Measurements from ENCODE around the gene TRPV4. TPM values are rescaled to one million over a fixed set of nuclear protein-coding genes. Genes with fewer than 3 reads are reported as not detected.

Gene TRPV4
- total and polyA plus RNA-seq, 10 of the 15 experiments (the other 5 are each of a cell fraction or from before 2014, with no cell fraction given): not detected

GRCh38 chr12:109768901-109769670, 64.1 kb downstream of the TRPV4 start:
- FAIRE-seq (no peak), DNase-seq (ENCODE audit: low read depth, low spot score) (no peak), ATAC-seq (no peak)
- Histone ChIP-seq H3K27me3 (replicated peaks in 1 of 2; ENCODE audit: control insufficient read depth in 2 of 2, insufficient read depth in 2 of 2, low read length in 1 of 2) (no peaks in the 10 kb centered on the region), H3K4me3 (no peak overlapping the region), H3K36me3 (ENCODE audit: control insufficient read depth in 2 of 2, insufficient read depth in 2 of 2, low read length in 1 of 2) (no peaks in the 10 kb centered on the region), H2AFZ (ENCODE audit: control insufficient read depth, low read depth, low read length) (no peak overlapping the region), H3K4me2 (ENCODE audit: control insufficient read depth, insufficient read depth) (no peak overlapping the region), H3K27ac (ENCODE audit: control insufficient read depth, insufficient read depth) (no peak overlapping the region), H3K9me3 (replicated peaks; ENCODE audit: control insufficient read depth, insufficient read depth, low read length) (no peaks in the 10 kb centered on the region), H3K9ac (ENCODE audit: control insufficient read depth, insufficient read depth, low read length) (no peak overlapping the region), H3K4me1 (ENCODE audit: control insufficient read depth, insufficient read depth, low read length) (no peaks in the 10 kb centered on the region), H4K20me1 (ENCODE audit: control insufficient read depth, insufficient read depth) (no peaks in the 10 kb centered on the region), H3K79me2 (ENCODE audit: control insufficient read depth, insufficient read depth, low read length) (no peaks in the 10 kb centered on the region)
- intact Hi-C loops (cut with micrococcal nuclease; ENCODE audit: unreplicated experiment) (no loop called here), in situ Hi-C loops (cut with MboI) (no loop called here)
- ChIA-PET SMC1A (ENCODE audit: uncharacterized antibody, unreplicated experiment) (no interaction called here), POLR2A (no interaction called here), CTCF (no interaction called here), RAD21 (ENCODE audit: unreplicated experiment) (interaction anchor here (0.6 kb wide), 1 partner anchor 14 kb away, joined by 3 read pairs; no protein-coding TSS in a partner anchor)
- no TSS peak for BruUV-seq (replicated peaks)
- WGBS (ENCODE audit: insufficient coverage, insufficient replicate concordance, low lambda C conversion rate, missing lambda C conversion rate): 70% methylated on average over 38 of the region's 38 CpGs
- no peak for TF ChIP-seq POU2F2 (IDR thresholded peaks at IDR 0.05; ENCODE audit: borderline replicate concordance, low read depth, low read length)
- TF ChIP-seq HCFC1 (IDR thresholded peaks at IDR 0.05; ENCODE audit: low read length): no peak
- TF ChIP-seq NFYB (IDR thresholded peaks at IDR 0.05; ENCODE audit: insufficient read depth, low read depth, low read length): no peak
- TF ChIP-seq MEF2B (IDR thresholded peaks at IDR 0.05; ENCODE audit: partially characterized antibody, poor library complexity, severe bottlenecking): no peak
- no peak for TF ChIP-seq NFIC (IDR thresholded peaks at IDR 0.05; ENCODE audit: low read depth, low read length)
- TF ChIP-seq TCF12 (IDR thresholded peaks at IDR 0.05; ENCODE audit: low read depth, low read length): no peak
- no peak for TF ChIP-seq PBX3 (IDR thresholded peaks at IDR 0.05; ENCODE audit: insufficient replicate concordance, low read depth, low read length)
- TF ChIP-seq, protein P1, sequence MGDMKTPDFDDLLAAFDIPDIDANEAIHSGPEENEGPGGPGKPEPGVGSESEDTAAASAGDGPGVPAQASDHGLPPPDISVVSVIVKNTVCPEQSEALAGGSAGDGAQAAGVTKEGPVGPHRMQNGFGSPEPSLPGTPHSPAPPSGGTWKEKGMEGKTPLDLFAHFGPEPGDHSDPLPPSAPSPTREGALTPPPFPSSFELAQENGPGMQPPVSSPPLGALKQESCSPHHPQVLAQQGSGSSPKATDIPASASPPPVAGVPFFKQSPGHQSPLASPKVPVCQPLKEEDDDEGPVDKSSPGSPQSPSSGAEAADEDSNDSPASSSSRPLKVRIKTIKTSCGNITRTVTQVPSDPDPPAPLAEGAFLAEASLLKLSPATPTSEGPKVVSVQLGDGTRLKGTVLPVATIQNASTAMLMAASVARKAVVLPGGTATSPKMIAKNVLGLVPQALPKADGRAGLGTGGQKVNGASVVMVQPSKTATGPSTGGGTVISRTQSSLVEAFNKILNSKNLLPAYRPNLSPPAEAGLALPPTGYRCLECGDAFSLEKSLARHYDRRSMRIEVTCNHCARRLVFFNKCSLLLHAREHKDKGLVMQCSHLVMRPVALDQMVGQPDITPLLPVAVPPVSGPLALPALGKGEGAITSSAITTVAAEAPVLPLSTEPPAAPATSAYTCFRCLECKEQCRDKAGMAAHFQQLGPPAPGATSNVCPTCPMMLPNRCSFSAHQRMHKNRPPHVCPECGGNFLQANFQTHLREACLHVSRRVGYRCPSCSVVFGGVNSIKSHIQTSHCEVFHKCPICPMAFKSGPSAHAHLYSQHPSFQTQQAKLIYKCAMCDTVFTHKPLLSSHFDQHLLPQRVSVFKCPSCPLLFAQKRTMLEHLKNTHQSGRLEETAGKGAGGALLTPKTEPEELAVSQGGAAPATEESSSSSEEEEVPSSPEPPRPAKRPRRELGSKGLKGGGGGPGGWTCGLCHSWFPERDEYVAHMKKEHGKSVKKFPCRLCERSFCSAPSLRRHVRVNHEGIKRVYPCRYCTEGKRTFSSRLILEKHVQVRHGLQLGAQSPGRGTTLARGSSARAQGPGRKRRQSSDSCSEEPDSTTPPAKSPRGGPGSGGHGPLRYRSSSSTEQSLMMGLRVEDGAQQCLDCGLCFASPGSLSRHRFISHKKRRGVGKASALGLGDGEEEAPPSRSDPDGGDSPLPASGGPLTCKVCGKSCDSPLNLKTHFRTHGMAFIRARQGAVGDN (IDR thresholded peaks at IDR 0.05): no peak
- no peak for TF ChIP-seq CHD4 (IDR thresholded peaks at IDR 0.05)
- no peak for TF ChIP-seq JUND (IDR thresholded peaks at IDR 0.05; ENCODE audit: low read depth, low read length)
- TF ChIP-seq SRF (IDR thresholded peaks at IDR 0.05; ENCODE audit: low read depth in 2 of 2, low read length in 2 of 2): no peak
- no peak for TF ChIP-seq IRF4 (IDR thresholded peaks at IDR 0.05; ENCODE audit: low read depth, low read length)
- TF ChIP-seq MTA3 (IDR thresholded peaks at IDR 0.05; ENCODE audit: borderline replicate concordance, low read length): no peak
- TF ChIP-seq HDAC6 (IDR thresholded peaks at IDR 0.05; ENCODE audit: unreplicated experiment): no peak
- TF ChIP-seq, protein P2, sequence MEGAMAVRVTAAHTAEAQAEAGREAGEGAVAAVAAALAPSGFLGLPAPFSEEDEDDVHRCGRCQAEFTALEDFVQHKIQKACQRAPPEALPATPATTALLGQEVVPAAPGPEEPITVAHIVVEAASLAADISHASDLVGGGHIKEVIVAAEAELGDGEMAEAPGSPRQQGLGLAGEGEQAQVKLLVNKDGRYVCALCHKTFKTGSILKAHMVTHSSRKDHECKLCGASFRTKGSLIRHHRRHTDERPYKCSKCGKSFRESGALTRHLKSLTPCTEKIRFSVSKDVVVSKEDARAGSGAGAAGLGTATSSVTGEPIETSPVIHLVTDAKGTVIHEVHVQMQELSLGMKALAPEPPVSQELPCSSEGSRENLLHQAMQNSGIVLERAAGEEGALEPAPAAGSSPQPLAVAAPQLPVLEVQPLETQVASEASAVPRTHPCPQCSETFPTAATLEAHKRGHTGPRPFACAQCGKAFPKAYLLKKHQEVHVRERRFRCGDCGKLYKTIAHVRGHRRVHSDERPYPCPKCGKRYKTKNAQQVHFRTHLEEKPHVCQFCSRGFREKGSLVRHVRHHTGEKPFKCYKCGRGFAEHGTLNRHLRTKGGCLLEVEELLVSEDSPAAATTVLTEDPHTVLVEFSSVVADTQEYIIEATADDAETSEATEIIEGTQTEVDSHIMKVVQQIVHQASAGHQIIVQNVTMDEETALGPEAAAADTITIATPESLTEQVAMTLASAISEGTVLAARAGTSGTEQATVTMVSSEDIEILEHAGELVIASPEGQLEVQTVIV (IDR thresholded peaks at IDR 0.05; ENCODE audit: borderline replicate concordance, partially characterized antibody): no peak
- no peak for TF ChIP-seq NFXL1 (IDR thresholded peaks at IDR 0.05; ENCODE audit: borderline replicate concordance)

All from GM12878 (cell line).